MCF 10A (cell line): ENCODE results near the gene CAMK1D. TPM values are rescaled to one million over a fixed set of nuclear protein-coding genes. Genes with fewer than 3 reads are reported as not detected.

ENCODE experiments used
- BruUV-seq: library from RNA; stranded (reverse); fragments of 400-500 nt; replicated peaks from 2 replicates; lab custom pipeline; 2021; lab: Mats Ljungman, UMichigan
- CTCF ChIA-PET: fragments of 300-600 bp; sonication (Branson Sonifier 250); formaldehyde crosslinking; extraction: SDS; loops from one replicate; lab custom pipeline; 2021; ENCODE audit warnings: antibody characterized with exemption, inconsistent platforms; lab: Yijun Ruan, JAX
- POLR2A ChIA-PET: fragments of 300-600, 350-650 bp; sonication (Branson Sonifier 250); formaldehyde crosslinking; extraction: SDS; loops from one replicate; lab custom pipeline; 2020; ENCODE audit warnings: antibody characterized with exemption, inconsistent platforms; lab: Yijun Ruan, JAX
- DNase-seq: peaks from one replicate; pipeline ENCODE4 v3.0.0-alpha.2; 2018; ENCODE audit not compliant: unreplicated experiment
- H3K27ac Mint-ChIP-seq: one replicate; pipeline ENCODE4 v1.8.0; 2022; ENCODE audit warnings: mild to moderate bottlenecking, low read depth, mixed read lengths; ENCODE audit not compliant: unreplicated experiment
- H3K27me3 Mint-ChIP-seq: one replicate; pipeline ENCODE4 v1.8.0; 2022; ENCODE audit warnings: mixed read lengths; ENCODE audit not compliant: insufficient read depth, unreplicated experiment
- H3K36me3 Mint-ChIP-seq: one replicate; pipeline ENCODE4 v1.8.0; 2022; ENCODE audit warnings: mild to moderate bottlenecking, moderate library complexity, mixed read lengths; ENCODE audit not compliant: insufficient read depth, unreplicated experiment
- H3K4me1 Mint-ChIP-seq: one replicate; pipeline ENCODE4 v1.8.0; 2022; ENCODE audit warnings: mixed read lengths; ENCODE audit not compliant: insufficient read depth, unreplicated experiment
- H3K4me3 Mint-ChIP-seq: one replicate; pipeline ENCODE4 v1.8.0; 2022; ENCODE audit warnings: mild to moderate bottlenecking, moderate library complexity, mixed read lengths; ENCODE audit not compliant: unreplicated experiment
- H3K9me3 Mint-ChIP-seq: one replicate; pipeline ENCODE4 v1.8.0; 2022; ENCODE audit warnings: mixed read lengths; ENCODE audit not compliant: unreplicated experiment
- CTCF ChIP-seq: fragments of 200-600 bp; IDR thresholded peaks from one replicate; pipeline ENCODE4 v1.8.0; 2022; ENCODE audit warnings: antibody characterized with exemption, mild to moderate bottlenecking; ENCODE audit not compliant: unreplicated experiment
- intact Hi-C: fragments of 100-400 bp; cut with micrococcal nuclease; formaldehyde crosslinking; loops from 2 replicates; pipeline ENCODE4 v1.14.1; 2022
- total RNA-seq: library from RNA; stranded (reverse); gene quantifications from 2 replicates; pipeline ENCODE4 v1.2.3, GENCODE V29; 2022

The CAMK1D gene
- total RNA-seq, 1 experiment from 2014 or later, result 1.7 TPM

DNA sequence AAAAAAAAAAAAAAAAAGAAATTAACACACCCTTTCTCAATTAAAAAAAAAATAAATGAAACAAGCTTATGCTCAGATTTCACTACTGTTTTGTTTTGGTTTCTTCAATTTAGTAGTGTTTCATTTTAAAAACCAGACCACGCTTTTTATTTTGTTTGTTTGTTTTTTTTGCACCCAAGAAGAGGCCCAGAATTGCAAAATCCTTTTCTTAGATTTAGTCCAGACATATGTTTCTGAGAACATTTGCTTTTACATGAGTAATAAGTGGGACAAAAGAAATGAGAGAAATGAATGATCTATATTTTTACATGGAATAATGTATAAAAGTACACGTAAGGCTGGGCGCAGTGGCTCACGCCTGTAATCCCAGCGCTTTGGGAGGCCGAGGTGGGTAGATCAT is 34.5 kb upstream of the CAMK1D start:
- intact Hi-C loops, result no loop called here
- H3K9me3 Mint-ChIP-seq, result no peaks in the 10 kb centered on the region
- CTCF ChIA-PET, result interaction anchor here (0.6 kb wide), 1 partner anchor 13 kb away, joined by 3 read pairs; no protein-coding TSS in a partner anchor
- no peaks in the 10 kb centered on the region for H3K4me1 Mint-ChIP-seq
- H3K27ac Mint-ChIP-seq, result no peak overlapping the region
- H3K36me3 Mint-ChIP-seq, result no peaks in the 10 kb centered on the region
- BruUV-seq, result no TSS peak
- TF ChIP-seq CTCF, result no peak
- H3K4me3 Mint-ChIP-seq, result no peak overlapping the region
- POLR2A ChIA-PET, result no interaction called here
- H3K27me3 Mint-ChIP-seq, result no peaks in the 10 kb centered on the region
- DNase-seq, result no peak

GRCh38 chr10:12319076-12319475 is 30.3 kb upstream of the CAMK1D start:
- Mint-ChIP-seq H3K27me3 (no peaks in the 10 kb centered on the region), H3K9me3 (no peaks in the 10 kb centered on the region), H3K27ac (no peak overlapping the region), H3K4me1 (no peaks in the 10 kb centered on the region), H3K4me3 (no peak overlapping the region), H3K36me3 (no peaks in the 10 kb centered on the region)
- POLR2A ChIA-PET, result no interaction called here
- intact Hi-C loops, result no loop called here
- TF ChIP-seq CTCF, result no peak
- BruUV-seq, result no TSS peak
- DNase-seq, result no peak
- CTCF ChIA-PET, result interaction anchor here (0.7 kb wide), 1 partner anchor 317 kb away, joined by 4 read pairs; no protein-coding TSS in a partner anchor

DNA sequence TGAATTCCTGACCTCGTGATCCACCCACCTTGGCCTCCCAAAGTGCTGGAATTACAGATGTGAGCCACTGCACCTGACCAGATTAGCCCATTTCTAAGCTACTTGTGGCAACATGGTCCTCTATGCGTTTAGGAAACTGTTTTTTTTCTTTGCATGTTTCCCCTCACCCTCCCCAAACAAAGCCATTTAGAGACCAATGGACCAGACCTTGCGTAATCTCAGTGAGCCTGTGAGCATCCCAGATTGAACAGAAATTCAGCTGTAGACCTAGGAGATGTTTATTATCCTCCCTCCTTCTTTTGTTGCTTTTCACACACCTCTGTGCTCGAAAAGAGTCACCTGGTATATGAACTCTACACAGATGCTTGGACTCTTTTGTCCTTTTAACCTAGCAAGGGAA is 28.5 kb upstream of the CAMK1D start:
- ChIA-PET CTCF (interaction anchor here (0.6 kb wide), 2 partner anchors 9 to 186 kb away, joined by 3 read pairs; no protein-coding TSS in a partner anchor), POLR2A (interaction anchor here (0.9 to 1.1 kb wide), 2 partner anchors 24 to 267 kb away, joined by 3 read pairs; no protein-coding TSS in a partner anchor)
- no peaks in the 10 kb centered on the region for H3K36me3 Mint-ChIP-seq
- no TSS peak for BruUV-seq
- no peaks in the 10 kb centered on the region for H3K4me1 Mint-ChIP-seq
- intact Hi-C loops, result no loop called here
- no peaks in the 10 kb centered on the region for H3K27me3 Mint-ChIP-seq
- no peak for TF ChIP-seq CTCF
- no peak overlapping the region for H3K27ac Mint-ChIP-seq
- H3K4me3 Mint-ChIP-seq, result no peak overlapping the region
- DNase-seq, result no peak
- no peaks in the 10 kb centered on the region for H3K9me3 Mint-ChIP-seq

GRCh38 chr10:12321641-12322040 is 27.7 kb upstream of the CAMK1D start:
- no peaks in the 10 kb centered on the region for H3K9me3 Mint-ChIP-seq
- no peak overlapping the region for H3K27ac Mint-ChIP-seq
- no peaks in the 10 kb centered on the region for H3K4me1 Mint-ChIP-seq
- POLR2A ChIA-PET, result interaction anchor here (0.6 to 1.1 kb wide), 5 partner anchors 10 to 267 kb away, joined by 3 read pairs; no protein-coding TSS in a partner anchor
- DNase-seq, result peak; percentile 37
- CTCF ChIA-PET, result interaction anchor here (0.6 to 0.8 kb wide), 2 partner anchors 388 to 735 kb away, joined by 3 to 4 read pairs; no protein-coding TSS in a partner anchor
- intact Hi-C loops, result no loop called here
- TF ChIP-seq CTCF, result no peak
- H3K36me3 Mint-ChIP-seq, result no peaks in the 10 kb centered on the region
- no peaks in the 10 kb centered on the region for H3K27me3 Mint-ChIP-seq
- BruUV-seq, result no TSS peak
- no peak overlapping the region for H3K4me3 Mint-ChIP-seq
